Skin epidermis (tissue), 12 donors: ENCODE results near the gene SSBP2.
A peak's percentile ranks its signal among the peaks of the same experiment; 100 is the strongest.
"Not testable (repeated sequence)": the region's sequence is repeated elsewhere in the genome, so short reads cannot be mapped to it uniquely, and the experiment has no call there.

ENCODE experiments used
- H3K27ac ChIP-seq, 21 experiments: fragments of 200-600 bp; sonication (generic) in 11 of 21; one replicate each; pipeline ENCODE4 v1.5.0; 2020; ENCODE audit warnings: mild to moderate bottlenecking in 3 of 21, inconsistent platforms in 2 of 21, moderate library complexity in 2 of 21
- H3K4me3 ChIP-seq, 7 experiments: fragments of 200-600 bp; sonication (generic) in 2 of 7; one replicate each; pipeline ENCODE4 v1.5.0; 2020; ENCODE audit warnings: inconsistent platforms in 2 of 7, mild to moderate bottlenecking in 2 of 7, moderate library complexity in 1 of 7

The SSBP2 gene

DNA sequence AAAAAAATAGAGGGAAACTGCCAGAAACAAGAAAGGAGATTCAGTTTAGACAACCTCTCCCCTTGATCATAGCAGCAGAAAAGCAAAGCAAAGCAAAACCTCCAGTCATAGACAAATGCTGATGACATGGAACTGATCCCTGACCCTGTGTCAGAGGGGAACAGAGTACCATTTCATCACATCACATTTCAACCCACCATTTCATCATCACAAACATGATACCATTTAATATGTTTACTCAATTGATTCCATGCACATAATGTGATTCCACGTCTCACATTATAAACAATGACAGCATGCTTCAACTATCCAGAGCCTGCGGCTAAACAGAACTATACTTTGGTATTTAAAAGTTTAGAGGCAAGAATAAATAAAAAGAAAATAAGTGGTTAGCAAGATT lies 328.2 kb downstream of the SSBP2 start:
- H3K27ac ChIP-seq = no peak overlapping the region
- H3K4me3 ChIP-seq = no peak overlapping the region

DNA sequence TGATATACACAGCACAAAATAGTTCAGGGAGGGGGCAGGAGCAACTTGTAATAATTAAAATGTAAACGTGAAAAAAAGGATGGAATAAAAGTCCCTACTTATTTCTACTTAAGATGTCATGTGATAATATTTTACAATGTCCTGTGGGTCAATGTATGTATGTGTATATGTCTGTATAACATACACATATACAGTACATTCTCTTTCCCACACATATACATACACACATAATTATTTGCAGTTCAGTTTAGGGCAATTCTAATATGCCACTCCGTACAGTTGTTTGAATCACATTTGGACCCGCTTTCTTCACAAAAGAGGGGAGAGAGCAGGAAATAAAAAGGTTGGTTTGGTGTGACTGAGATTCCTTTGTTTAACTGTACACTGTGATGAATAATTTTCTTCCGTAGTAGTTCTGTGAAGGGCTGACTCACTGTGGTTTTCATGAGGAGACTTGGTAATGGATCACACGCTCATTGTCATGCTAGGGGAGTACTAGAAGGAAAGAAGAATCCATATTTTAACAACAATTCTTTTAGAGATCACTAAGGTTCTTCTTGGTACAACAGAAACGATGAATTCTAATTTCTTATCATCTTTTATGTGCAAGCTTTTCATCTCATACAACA lies 330.7 kb downstream of the SSBP2 start:
- peak overlapping the region in 6 of 21 experiments; percentile 29 to 59 (median 46) for H3K27ac ChIP-seq
- H3K4me3 ChIP-seq = no peak overlapping the region

DNA sequence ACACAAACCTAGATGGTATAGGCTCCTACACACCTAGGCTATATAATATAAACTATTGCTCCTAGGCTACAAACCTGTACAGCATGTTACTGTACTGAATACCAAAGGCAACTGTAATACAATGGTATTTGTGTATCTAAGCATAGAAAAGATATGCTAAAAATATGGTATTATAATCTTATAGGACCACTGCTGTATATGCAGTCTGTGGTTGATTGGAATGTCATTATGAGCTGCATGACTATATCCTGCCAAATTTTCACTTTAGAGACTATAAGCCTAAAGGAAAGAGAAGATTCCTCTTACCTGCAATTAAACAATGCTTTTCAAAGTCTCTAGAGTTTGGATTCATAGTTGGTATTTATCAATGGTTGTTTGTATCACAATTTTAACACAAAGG lies 332.3 kb downstream of the SSBP2 start:
- Histone ChIP-seq H3K4me3 (no peak overlapping the region), H3K27ac (no peak overlapping the region)

DNA sequence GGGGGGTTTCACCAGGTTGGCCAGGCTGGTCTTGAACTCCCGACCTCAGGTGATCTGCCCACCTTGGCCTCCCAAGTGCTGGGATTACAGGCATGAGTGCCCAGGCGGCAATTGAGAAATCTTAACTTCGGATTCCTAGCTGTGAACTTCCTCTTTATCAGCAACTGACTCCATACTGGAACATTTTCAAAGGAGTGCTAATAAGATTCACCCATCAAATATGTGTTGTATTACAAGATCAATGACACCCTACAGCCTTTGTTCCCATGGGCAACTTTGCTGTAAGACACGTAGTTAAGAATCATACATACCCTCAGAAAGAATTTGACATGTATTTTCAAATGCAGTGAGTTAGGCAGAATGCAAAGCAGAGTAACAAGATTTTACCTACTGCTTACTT lies 333.8 kb downstream of the SSBP2 start:
- no peak overlapping the region for H3K4me3 ChIP-seq
- H3K27ac ChIP-seq = no peak overlapping the region

DNA sequence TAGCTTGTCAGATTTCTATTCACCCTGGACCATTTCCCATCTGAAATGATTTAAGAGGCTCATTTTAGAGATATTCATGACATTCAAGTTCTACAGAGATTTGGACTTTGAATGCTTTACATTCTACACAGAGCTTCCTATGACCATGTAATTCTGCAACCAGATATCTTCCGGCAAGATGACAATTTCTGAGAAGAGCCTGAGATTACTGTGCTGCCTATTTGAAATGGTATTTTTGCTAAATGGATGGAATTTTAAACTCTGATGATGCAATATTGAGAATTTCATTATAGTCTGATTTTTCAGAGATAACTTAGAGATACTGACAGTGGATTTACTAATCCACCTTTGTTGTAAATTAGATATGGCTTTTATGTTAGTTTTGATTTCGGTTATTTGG lies 341.0 kb downstream of the SSBP2 start:
- no peak overlapping the region for H3K4me3 ChIP-seq
- H3K27ac ChIP-seq = no peak overlapping the region

DNA sequence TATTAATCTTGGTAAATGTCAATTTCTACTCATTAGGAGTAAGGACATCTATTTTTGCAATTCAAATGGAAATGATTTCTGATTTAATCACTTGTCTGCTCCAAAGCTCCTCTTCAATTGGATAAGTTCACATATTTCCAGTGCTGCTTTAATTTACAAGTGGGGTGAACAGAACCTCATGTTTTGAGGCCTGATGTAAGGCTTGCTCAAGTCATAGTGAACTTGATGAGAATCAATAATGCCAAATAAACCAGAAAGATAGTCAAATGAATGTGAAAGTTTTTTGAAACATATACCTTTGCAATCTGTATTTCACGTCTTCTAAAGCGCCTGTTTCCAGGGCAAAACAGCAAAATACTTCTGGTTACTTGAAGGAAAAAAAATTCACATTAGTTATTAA lies 341.5 kb downstream of the SSBP2 start:
- Histone ChIP-seq H3K4me3 (no peak overlapping the region), H3K27ac (no peak overlapping the region)

DNA sequence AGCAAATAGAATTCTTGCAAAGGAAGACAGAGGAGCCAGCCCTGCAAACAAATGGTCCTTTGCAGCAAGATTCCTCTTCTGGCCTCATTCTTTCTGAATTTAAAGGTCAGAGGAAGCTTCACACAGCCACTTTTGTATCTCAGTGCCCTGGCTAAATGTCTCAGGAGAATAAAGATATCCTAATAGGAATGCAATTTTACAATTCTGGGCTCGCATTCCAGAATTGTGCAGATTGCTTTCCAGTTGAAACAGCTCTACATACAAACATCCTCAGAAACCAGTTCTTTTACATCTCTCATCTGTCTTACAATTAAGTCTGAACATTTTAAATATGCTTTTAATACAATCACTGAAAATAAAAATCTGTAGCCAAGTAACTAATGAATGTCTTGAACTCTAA lies 342.4 kb downstream of the SSBP2 start:
- Histone ChIP-seq H3K4me3 (no peak overlapping the region), H3K27ac (no peak overlapping the region)

DNA sequence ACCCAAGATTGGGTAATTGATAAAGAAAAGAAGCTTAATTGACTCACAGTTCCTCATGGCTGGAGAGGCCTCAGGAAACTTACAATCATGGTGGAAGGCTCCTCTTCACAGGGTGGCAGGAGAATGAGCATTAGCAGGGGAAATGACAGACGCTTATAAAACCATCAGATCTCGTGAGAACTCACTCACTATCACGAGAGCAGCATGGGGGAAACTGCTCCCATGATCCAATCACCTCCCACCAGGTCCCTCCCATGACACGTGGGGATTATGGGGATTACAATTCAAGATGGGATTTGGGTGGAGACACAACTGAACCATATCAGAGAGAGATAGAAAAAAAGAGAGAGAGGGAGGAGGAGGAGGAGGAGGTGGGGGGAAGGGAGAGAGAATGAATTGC lies 343.1 kb downstream of the SSBP2 start:
- not testable (repeated sequence) for H3K27ac ChIP-seq

DNA sequence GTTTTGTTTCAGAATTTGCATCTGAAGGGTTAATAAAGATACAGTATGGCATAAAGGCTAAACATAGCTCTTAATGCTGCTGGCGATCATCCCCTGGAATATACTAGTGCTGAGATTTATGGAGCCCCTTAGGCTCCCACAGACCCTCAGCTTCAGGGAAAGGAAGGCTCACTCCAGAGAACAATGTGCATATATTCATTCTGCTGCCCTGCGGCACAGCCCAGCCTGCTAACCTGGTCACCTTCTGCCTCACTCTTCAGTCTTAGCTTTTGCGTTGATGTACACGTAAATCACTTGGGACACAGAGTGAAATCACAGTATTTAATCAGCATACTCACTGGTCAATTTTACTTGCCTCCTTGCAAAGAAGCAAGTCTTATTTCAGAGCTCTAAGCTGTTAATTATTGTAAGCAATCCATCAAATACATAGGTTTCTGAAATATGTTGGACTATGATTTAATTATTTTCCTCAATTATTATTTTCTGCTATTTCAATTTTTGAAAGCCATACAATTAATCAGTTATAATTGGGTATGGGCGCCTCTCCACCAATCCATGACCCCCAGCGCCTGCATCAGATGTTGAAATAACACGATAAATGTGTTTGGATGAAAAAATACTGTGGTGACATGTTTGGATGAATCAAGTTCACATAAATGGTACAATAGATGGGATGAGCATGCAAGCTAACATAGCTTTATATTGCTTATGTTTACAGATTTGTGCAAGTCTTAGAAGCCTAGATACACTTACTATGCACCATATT lies 345.6 kb downstream of the SSBP2 start:
- no peak overlapping the region for H3K4me3 ChIP-seq

More for the DNA sequence above, 343.1 kb downstream of the SSBP2 start:
- not testable (repeated sequence) for H3K4me3 ChIP-seq

DNA sequence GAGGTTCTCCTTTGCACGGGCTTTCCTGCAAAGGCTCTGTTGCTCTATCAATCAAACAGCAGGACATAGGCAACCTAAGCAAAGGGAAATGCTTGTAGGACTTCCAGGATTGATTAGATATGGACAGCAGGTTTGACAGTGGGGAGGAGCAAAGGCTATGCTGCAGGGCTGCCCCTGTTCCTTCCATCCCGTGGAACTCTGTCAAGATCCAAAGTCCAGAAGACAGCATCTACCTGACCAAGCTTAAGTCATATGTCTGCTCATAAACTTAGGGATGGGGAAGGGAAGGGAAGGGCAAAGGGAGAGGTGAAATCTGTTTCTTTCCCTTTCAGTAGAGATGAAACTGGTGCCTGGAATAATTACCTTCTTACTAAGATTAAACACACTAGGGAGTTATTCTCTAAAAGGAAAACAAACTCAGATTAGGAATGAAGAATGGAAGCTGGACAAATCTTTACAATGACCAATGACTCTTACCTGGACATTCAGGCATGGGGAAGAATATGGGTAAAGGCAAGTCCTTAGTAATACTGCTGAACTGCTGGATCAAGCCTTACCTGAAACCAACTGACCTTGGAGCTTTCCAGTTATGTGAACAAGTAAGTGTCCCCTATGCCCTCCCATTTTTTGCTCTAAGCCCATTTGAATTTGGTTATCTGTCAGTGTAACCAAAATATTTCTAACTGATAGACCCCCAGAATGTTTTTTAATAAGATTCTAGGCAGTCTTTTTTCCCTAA lies 348.5 kb downstream of the SSBP2 start:
- Histone ChIP-seq H3K4me3 (no peak overlapping the region), H3K27ac (no peak overlapping the region)

More for the DNA sequence above, 345.6 kb downstream of the SSBP2 start:
- H3K27ac ChIP-seq = no peak overlapping the region

DNA sequence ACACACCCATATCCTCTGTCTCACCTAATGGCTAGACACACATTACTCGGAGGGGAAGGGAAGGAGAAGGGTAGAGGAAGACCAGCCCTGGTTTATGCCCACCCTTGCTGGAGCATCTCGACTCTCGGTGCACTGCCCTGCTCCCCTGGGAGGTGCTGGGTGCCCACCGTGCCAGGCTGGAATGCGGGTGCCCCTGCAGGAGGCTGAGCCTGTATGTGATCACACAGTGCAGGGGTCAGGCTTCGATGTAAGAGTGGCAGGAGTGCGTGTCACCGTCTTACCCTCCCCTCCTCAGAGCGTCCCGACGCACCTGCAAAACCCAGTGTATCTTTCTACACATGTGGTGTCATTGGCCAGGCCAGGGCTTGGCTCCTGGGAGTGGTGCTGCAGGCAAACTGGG lies 349.6 kb downstream of the SSBP2 start:
- Histone ChIP-seq H3K27ac (no peak overlapping the region), H3K4me3 (no peak overlapping the region)

DNA sequence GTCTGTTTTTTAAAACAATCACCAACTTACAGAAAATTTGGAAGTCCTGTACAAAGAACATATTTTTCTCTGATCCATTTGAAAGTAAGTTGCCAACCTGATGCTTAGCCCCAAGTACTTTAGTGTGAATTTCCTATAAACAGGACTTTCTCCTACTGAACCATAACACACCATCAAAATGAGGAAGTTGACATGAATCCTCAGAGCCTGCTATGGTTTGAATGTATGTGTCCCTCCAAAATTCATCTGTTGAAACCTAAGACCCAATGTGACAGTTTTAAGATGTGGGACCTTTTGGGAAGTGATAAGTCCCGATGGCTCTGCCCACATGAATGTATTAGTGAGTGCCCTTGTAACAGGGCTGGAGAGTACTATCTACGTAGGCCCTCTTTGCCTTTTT lies 350.5 kb downstream of the SSBP2 start:
- no peak overlapping the region for H3K4me3 ChIP-seq
- no peak overlapping the region for H3K27ac ChIP-seq

DNA sequence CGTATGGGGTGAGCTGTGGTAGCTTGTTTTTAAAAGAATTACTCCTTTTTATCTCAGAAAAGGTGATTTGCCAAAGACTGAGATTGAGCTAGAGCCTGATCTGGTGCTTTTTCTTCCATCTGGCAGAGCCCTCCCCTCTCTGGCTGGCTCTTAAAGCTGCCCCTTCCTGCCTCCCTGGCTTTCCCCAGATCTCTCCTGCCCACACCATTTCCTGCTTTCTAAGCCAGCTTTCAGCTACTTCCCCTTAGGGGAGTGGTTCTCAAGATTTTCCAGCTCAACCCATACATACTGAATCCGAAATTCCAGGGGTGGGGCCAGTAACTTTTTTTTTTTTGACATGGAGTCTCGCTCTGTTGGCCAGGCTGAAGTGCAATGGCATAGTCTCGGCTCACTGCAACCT lies 352.2 kb downstream of the SSBP2 start:
- Histone ChIP-seq H3K4me3 (no peak overlapping the region), H3K27ac (no peak overlapping the region)

DNA sequence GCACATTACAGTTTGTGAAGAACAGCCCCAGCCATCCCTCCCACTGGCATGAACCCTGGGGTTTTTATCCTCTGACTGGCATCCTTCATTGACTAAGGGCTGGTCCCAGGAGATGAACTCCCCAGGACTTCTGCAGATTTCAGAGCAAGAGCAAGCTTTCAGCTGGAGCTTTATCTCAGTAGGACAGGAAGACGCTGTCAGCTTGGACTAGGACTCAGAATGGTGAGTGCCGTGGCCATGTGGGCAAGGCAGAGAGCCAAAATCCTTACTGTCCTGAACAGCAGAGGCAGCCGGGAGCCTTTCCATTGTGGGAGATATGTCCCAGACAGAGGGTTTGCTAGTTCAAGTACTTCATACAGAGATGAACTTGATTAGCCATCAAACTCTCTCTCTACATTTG lies 353.7 kb downstream of the SSBP2 start:
- Histone ChIP-seq H3K27ac (no peak overlapping the region), H3K4me3 (no peak overlapping the region)

DNA sequence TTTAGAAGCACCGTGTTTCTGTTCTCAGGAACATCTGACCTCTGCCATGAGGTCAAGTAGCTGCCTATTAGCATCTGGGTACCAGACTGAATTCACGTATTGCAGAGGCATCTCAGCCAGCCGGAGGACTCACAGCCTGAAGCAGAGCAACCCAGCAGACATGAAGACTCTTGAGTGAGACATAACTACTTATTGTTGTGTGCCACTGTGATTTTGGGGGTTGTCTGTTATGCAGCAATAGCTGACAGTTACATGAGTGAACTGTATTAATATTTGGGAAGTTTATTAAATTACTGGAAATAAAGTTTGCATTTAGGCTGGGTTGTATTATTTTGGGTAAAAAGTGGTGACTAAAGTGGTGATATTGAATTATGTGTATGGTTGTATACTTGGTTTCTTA lies 355.6 kb downstream of the SSBP2 start:
- no peak overlapping the region for H3K27ac ChIP-seq
- H3K4me3 ChIP-seq = no peak overlapping the region

DNA sequence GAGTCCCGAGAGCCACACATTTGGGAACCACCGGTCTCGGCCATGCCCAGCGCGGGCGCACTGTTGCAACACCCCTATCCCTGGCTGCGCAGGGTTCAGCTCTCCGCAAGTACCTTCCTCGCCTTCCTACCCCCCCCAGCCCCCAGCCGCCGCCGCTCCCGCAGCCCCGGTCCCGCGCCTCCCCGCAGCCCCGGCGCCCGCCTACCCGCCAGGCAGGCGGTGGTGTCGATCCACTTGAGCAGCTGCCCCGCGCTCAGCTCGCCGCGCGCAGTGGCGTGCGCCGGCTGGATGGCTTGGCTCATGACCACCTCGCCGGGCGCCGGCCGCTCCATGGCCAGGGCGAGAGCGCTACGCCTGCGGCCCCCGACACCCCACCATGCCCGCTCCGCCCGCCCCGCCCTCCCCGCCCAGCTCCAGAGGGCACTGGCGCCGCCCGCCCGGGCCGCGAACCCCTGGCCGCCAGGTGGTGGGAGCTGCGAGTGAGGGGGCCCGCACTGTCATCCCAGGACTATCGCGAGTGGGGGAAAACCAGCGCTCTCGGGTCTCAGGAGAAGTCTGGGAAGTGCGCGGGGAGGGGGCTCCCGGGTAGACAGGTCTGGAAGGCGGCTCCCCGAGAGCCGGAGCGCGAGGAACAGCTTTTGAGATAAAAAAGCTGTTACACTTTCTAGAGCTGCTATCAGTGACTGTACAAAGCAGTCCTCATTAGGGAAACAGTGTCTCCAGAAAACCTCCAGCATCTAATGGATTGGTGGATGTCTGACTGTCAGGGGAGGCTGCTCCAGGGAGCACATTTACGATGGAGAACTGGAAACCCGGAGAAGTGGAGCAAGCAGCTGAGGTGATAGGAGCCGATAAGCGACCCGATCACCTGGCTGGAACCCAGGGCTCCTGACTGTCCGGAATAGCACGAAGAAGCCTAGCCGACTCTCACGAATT lies 356.8 kb downstream of the SSBP2 start, which contains the start of gene ACOT12:
Gene ACOT12, minus strand, starts transcription at position 352 of the 936 bp plus-strand sequence. Its CDS starts 20 bp downstream, at position 332.
- peak within 1 kb of the TSS; percentile 6 to 40 (median 30) for H3K4me3 ChIP-seq
- no peak within 1 kb of the TSS for H3K27ac ChIP-seq

DNA sequence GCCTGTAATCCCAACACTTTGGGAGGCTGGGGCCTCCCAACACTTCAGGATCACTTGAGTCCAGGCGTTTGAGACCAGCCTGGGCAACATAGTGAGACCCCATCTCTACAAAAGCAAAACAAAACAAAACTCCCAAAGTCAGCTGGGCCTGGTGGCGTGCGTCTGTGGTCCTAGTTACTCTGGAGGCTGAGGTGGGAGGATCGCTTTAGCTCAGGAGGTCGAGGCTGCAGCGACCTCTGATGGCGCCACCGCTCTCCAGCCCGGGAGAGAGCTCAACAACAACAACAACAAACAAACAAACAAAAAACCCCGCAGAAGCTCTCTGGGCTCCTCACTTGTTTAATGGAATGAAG lies 357.5 kb downstream of the SSBP2 start:
- Histone ChIP-seq H3K4me3 (peak overlapping the region; percentile 6 to 40 (median 30)), H3K27ac (no peak overlapping the region)

DNA sequence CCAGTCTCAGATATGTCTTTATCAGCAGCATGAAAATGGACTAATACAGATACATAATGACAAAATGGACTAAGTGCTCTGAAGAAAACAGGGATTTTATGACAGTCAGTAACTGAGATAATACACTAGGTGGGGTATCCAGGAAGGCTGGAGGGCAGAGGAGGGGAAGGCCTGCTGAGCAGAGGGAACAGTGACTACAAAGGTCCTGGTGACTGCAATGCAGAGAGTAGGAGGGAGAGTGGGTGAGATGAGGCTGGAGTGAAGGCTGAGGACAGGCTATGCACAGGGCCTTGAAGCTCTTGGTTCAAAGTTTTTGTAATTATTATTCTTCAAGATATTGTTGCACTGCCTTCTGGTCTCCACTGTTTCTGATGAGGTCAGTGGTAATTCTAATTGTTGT lies 361.9 kb downstream of the SSBP2 start:
- H3K4me3 ChIP-seq = no peak overlapping the region

DNA sequence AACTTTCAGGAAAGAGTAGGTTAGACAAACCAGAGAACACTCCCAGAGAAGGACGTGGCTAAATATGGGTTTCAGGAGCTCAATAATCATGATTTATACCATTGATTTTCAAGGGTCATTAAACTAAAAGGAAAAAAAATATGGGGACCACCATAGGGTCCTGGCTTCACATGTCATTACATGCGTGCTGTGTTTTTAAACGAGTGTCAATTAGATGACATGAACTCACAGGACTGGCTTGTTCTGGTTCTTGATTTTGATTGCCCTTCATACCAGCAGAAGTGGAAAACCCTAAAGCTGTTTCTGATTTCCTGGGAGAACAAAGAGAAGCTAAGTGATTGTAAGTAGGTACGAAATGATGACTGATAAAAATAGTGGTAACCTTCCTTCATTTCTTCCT lies 362.7 kb downstream of the SSBP2 start:
- Histone ChIP-seq H3K4me3 (no peak overlapping the region), H3K27ac (no peak overlapping the region)

More for the DNA sequence above, 361.9 kb downstream of the SSBP2 start:
- H3K27ac ChIP-seq = no peak overlapping the region

DNA sequence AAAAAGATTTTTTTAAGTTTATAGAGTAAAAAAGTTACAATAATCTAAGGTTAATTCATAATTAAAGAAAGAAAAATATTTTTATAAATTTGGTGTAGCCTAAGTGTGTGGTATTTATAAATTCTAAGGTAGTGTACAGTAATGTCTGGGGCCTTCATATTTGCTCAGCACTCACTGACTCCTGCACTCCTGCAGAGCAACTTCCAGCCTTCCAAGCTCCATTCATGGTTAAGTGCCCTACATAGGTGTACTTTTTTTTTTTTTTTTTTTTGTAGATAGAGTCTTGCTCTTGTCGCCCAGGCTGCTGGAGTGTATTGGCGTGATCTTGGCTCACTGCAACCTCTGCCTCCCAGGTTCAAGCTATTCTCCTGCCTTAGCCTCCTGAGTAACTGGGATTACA lies 367.0 kb downstream of the SSBP2 start:
- Histone ChIP-seq H3K4me3 (no peak overlapping the region), H3K27ac (no peak overlapping the region)
